Astrocyte (in vitro differentiated cells and primary cell): ENCODE data around the gene CDR2L.

ENCODE experiments used
- CTCF ChIP-seq: IDR thresholded peaks from 2 replicates; pipeline ENCODE4 v1.5.1; 2011; ENCODE audit warnings: low read depth, mild to moderate bottlenecking, inconsistent platforms, low read length, moderate library complexity; ENCODE audit not compliant: insufficient read depth
- EZH2 ChIP-seq: IDR thresholded peaks from 2 replicates; pipeline ENCODE4 v1.6.1; 2012; ENCODE audit warnings: mild to moderate bottlenecking, low read length, inconsistent platforms; ENCODE audit not compliant: insufficient read depth

GRCh38 chr17:74971842-74972106 is 15.7 kb upstream of the CDR2L start:
- TF ChIP-seq CTCF (no peak), EZH2 (no peak)
